HEK293 (cell line): ENCODE measurements around the gene CD44.

Experiments used
- CTCF ChIP-seq: fragments of 450-650 bp; formaldehyde crosslinking; IDR thresholded peaks from 2 replicates; pipeline ENCODE4 v1.5.1; 2016; ENCODE audit warnings: missing biosample characterization, missing genetic modification characterization
- GLIS2 ChIP-seq: fragments of 450-650 bp; formaldehyde crosslinking; IDR thresholded peaks from 2 replicates; pipeline ENCODE4 v1.5.1; 2016; ENCODE audit warnings: missing biosample characterization, missing genetic modification characterization
- MYNN ChIP-seq: fragments of 450-650 bp; formaldehyde crosslinking; IDR thresholded peaks from 2 replicates; pipeline ENCODE4 v1.5.1; 2016; ENCODE audit warnings: missing biosample characterization, missing genetic modification characterization, borderline replicate concordance
- RBAK ChIP-seq: fragments of 450-650 bp; formaldehyde crosslinking; IDR thresholded peaks from 2 replicates; pipeline ENCODE4 v1.5.1; 2016; ENCODE audit warnings: missing biosample characterization, missing genetic modification characterization
- ZNF366 ChIP-seq: fragments of 450-650 bp; formaldehyde crosslinking; conservative IDR thresholded peaks from 2 replicates; pipeline ENCODE4 v1.5.1; 2016; ENCODE audit warnings: missing biosample characterization, missing genetic modification characterization
- ZNF629 ChIP-seq: fragments of 450-650 bp; formaldehyde crosslinking; IDR thresholded peaks from 2 replicates; pipeline ENCODE4 v1.5.1; 2017; ENCODE audit warnings: missing biosample characterization, missing genetic modification characterization
- ZNF76 ChIP-seq: fragments of 450-650 bp; formaldehyde crosslinking; IDR thresholded peaks from 2 replicates; pipeline ENCODE4; 2016; ENCODE audit warnings: low read depth, missing biosample characterization, missing genetic modification characterization, borderline replicate concordance

DNA sequence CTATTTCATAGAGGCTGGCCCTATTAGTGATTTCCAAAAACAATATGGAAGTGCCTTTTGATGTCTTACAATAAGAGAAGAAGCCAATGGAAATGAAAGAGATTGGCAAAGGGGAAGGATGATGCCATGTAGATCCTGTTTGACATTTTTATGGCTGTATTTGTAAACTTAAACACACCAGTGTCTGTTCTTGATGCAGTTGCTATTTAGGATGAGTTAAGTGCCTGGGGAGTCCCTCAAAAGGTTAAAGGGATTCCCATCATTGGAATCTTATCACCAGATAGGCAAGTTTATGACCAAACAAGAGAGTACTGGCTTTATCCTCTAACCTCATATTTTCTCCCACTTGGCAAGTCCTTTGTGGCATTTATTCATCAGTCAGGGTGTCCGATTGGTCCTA lies 91.4 kb downstream of the CD44 start:
- no peak for TF ChIP-seq ZNF366
- no peak for TF ChIP-seq GLIS2 (tag by site-specific recombination)
- no peak for TF ChIP-seq MYNN
- TF ChIP-seq CTCF (tag by site-specific recombination): no peak
- no peak for TF ChIP-seq ZNF76 (tag by site-specific recombination)
- no peak for TF ChIP-seq RBAK (tag by site-specific recombination)
- no peak for TF ChIP-seq ZNF629 (tag by site-specific recombination)
